Inflammatory macrophage treated with lipopolysaccharide for 1 hour (primary cell): ENCODE results near the gene ZFPM1.
"Not testable (repeated sequence)": the region's sequence is repeated elsewhere in the genome, so short reads cannot be mapped to it uniquely, and the experiment has no call there.

ENCODE experiments used
- DNase-seq, 2 donors: peaks; one replicate each; pipeline ENCODE4 v3.0.0-alpha.2; 2020 to 2022

Gene ZFPM1

DNA sequence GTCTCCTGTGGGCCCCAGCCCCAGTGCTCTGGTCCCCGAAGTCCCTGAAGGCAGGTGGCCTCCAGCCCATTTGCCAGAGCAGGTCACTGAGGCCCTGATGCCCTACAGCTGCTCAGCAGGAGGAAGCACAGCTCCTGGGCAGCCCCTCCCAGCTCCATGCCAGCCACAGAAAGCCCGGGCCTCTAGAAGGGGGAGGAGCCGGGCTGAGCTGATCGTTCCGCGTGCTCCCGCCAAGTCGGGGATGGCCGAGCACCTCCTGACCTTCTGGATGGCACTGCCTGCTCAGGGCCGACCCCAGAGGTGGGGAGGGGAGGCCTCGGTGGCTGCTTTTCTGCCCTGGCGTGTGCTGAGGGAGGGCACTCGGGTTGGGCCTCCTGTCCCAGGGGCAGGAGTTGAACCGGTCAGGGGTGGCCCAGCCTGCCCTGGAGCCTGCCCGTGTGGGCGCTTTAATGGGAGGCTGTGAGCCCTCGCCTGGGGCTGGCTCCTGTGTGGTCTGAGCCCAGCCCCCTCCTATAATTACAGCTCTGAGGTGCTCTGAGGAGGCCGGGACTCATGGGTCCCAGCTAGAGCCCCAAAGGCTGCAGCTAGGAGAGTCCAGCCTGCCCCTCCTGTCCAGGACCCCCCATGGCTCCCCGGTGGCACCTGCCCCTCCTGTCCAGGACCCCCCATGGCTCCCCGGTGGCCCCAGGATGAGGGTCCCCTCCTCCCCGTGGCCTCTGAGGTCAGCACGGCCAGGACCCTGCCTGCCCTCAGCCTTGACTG, 29.7 kb downstream of the ZFPM1 start:
- DNase-seq: no peak

- DNase-seq: no peak
Measured at GRCh38 chr16:88483392-88483641, 30.2 kb downstream of the ZFPM1 start.

- DNase-seq: no peak
Measured at GRCh38 chr16:88484505-88485365, 31.7 kb downstream of the ZFPM1 start.

DNA sequence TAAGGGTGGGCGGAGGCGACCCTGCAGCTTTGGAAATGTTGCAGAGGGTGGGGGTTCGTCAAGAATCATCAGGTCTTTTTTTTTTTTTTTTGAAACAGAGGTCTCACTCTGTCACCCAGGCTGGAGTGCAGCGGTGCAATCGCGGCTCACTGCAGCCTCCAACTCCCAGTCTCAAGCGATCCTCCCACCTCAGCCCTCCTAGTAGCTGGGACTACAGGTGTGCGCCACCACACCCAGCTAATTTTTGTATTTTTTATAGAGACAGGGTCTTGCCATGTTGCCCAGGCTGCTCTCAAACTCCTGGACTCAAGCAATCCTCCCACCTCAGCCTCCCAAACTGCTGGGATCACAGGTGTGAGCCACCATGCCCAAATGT, 32.3 kb downstream of the ZFPM1 start:
- not testable (repeated sequence) for DNase-seq

DNA sequence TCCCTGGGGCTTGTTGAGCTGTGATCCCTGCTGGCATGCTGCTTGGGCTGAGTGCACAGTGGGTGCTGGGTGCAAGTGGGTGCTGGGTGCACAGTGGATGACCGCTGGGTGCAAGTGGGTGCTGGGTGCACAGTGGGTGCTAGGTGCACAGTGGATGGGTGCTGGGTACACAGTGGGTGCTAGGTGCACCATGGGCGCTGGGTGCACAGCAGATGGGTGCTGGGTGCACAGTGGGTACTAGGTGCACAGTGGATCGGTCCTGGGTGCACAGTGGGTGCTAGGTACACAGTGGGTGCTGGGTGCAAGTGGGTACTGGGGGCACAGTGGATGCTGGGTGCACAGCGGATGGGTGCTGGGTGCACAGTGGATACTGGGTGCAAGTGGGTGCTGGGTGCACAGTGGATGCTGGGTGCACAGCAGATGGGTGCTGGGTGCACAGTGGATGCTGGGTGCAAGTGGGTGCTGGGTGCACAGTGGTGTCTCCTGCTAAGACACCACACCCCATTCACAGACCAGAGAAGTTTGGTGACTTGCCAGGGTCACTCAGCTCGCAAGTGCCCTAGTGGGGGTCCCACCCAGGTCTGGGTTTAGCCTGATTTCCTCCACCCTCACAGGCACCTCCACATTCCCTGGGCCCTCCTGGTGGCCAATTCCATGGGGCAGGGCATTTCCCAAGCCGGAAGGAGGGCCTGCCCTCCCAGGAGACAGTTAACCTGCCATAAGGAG, 33.5 kb downstream of the ZFPM1 start:
- DNase-seq: no peak

GRCh38 chr16:88487124-88487432, 34.0 kb downstream of the ZFPM1 start:
- DNase-seq: no peak

GRCh38 chr16:88487920-88488851, 35.1 kb downstream of the ZFPM1 start:
- DNase-seq: no peak

- DNase-seq: no peak
Measured at GRCh38 chr16:88489163-88489741, 36.2 kb downstream of the ZFPM1 start.

- no peak for DNase-seq
Measured at GRCh38 chr16:88491001-88491559, 38.0 kb downstream of the ZFPM1 start.

DNA sequence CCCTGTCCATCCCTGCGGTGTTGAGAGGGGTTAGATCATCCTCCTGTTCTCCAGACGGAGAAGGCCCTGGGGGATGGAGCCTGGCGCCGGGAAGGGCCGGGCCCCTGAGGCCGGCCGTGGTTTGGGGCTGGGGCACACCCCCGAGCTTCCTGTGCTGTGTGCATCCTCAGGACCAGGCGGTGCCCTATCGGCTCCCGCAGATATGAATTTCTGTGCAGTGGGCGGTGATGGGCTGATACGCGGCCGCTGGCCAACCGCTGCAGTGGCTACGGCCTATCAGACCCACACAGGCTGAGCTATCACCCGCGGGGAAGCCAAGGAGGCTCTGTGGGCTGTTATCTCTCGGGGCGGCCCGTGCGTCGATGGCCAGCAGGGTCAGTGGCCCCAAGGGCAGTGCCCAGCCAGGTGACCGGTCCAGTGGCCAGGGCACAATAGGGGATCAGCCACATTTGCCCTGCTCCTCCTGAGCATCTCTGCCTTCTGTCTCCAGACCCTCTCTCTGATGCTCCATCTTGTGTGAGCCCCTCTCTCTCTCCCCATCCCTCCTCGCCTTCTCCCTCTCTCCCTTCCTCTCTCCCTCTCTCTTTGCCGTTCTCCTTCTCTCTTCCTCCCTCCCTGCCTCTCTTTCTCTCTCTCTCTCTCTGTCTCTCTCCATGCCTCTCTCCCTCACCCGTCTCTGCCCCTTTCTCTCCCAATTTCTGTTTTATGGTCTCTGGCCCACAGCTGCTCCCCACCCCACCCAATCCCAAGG, 38.7 kb downstream of the ZFPM1 start:
- no peak for DNase-seq

DNA sequence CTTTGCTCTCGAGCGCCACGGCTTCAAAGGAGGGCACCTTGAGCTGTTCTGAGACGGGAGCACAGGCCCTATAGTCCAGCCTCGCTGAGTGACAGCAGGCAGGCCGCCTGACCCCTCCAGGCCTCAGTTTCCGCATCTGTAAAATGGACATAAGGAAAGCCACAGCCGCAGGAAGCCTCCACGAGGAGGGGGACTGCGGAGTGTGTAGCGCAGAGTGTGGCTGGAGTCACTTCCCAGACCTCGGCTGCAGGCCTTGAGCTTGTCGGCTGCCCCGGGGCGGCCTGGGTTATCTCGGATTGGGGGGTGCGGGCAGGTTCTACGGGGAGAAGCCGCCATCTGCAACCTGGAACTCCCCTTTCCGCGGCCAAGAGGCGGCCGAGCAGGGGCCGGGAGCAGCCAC, 40.8 kb downstream of the ZFPM1 start:
- DNase-seq: no peak

GRCh38 chr16:88494335-88495154, 41.5 kb downstream of the ZFPM1 start:
- DNase-seq: no peak

DNA sequence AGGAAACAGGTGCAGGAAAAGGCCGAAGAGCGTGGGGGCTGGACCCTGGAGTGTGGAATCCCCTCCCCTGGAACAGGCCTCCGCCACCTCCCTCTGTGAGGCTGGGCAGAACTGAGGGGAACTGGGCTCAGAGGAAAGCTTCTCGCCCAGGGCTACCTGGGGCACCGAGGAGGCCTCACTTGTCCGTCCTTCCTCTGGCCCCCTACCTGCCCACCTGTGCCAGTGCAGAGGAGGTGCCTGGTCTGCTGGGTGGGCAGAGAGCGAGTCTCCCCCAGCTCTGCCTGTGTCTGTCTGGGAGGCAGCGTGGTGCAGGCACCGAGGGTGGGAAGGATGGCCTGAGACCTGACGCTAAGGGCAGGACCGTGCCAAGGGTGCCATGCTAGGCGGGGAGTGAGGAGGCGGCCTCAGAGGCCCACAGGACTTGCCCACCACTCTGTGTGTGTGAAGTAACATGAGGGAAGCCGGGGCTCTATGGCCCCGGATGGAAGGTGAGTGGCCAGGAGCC, 42.2 kb downstream of the ZFPM1 start:
- no peak for DNase-seq

GRCh38 chr16:88497561-88498462, 44.7 kb downstream of the ZFPM1 start:
- DNase-seq: no peak

GRCh38 chr16:88498576-88499208, 45.6 kb downstream of the ZFPM1 start:
- no peak for DNase-seq

DNA sequence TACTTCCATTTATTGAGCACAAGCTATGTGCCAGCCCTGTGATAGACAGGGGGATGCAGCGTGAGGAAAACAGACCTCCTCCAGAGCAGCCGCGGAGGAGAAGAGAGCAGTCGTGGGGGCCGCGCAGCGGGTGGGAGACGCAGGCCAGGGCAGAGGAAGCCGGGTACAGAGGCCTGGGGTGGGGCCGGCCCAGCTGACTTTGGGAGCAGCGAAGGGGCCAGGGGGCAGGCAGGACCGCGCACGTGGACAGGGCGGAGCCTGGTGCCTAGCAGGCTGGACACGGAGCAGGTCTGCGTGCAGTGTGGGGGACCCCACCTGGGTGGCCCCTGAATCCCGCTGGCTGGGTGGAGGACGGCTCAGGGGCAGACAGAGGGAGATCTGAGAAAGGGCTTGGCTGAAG, 46.2 kb downstream of the ZFPM1 start:
- DNase-seq: no peak

- no peak for DNase-seq
Measured at GRCh38 chr16:88499836-88500251, 46.8 kb downstream of the ZFPM1 start.

DNA sequence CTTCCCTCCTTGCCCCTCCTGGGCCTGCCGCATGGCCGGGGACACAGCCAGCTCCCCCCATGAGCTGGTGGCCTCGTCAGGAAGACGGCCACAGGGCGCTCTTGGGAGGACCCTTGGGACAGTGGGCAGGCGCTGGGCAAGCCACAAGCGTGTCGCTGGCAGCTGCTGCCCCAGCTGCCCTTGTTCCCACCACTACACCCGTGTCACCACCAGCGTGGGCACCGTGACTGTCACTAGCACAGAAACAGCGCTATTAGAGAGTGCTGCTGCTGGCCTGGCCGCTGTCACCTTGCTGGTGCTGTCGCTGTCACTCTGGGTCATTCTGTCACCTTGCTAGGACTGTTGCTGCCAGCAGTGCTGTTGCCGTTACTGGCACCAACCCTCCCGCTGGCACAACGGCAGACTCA, 47.2 kb downstream of the ZFPM1 start:
- DNase-seq: no peak

DNA sequence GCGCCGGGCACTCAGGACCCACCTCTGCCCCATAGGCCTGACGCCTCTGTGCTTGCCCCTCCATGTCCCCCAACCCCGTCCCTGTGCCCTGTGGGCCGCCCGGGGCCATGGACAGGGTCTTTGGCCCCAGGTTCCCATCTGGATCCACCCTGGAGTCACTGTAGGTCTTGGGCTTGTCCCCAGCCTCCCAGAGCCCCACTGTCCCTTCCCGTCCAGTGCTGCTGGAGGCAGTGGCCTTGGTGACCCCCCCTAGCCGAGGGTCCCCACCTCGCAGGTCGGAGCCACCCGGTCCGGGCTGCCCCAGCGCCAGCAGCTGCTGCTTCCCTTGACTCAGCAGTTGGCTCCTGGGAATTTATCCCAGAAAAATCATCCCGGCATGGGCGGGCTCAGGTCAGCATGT, 49.3 kb downstream of the ZFPM1 start:
- DNase-seq: no peak
